GM12891 (cell line): ENCODE measurements around the gene TTC7B.

Experiments
- POLR2A ChIP-seq: IDR thresholded peaks from 2 replicates; pipeline ENCODE4 v1.6.1; 2011; ENCODE audit warnings: low read depth, low read length, control low read depth
- POLR2AphosphoS5 ChIP-seq: IDR thresholded peaks from 2 replicates; pipeline ENCODE4 v1.6.1; 2011; ENCODE audit warnings: low read depth, low read length, control low read depth
- POU2F2 ChIP-seq: IDR thresholded peaks from 2 replicates; pipeline ENCODE4 v1.6.1; 2011; ENCODE audit warnings: low read depth, mild to moderate bottlenecking, control low read depth, low read length, moderate library complexity
- SPI1 ChIP-seq: IDR thresholded peaks from 2 replicates; pipeline ENCODE4 v1.6.1; 2011; ENCODE audit warnings: low read depth, low read length, control low read depth
- TAF1 ChIP-seq: IDR thresholded peaks from 2 replicates; pipeline ENCODE4 v1.6.1; 2011; ENCODE audit warnings: low read depth, low read length, control low read depth

GRCh38 chr14:90578283-90578985, 237.8 kb downstream of the TTC7B start:
- no peak for TF ChIP-seq POLR2AphosphoS5
- no peak for TF ChIP-seq TAF1
- TF ChIP-seq POLR2A, result no peak
- TF ChIP-seq POU2F2, result no peak
- no peak for TF ChIP-seq SPI1
